WI38 (cell line): ENCODE data around the gene SLC7A14.

Experiments used
- H3K4me3 ChIP-seq: 2 replicates; pipeline ENCODE4 v1.5.1; 2011; ENCODE audit warnings: low read depth, mild to moderate bottlenecking, control low read depth, low read length
- TF ChIP-seq, protein P1 (sequence below): IDR thresholded peaks from 2 replicates; pipeline ENCODE4 v1.5.1; 2012; ENCODE audit warnings: low read depth, mild to moderate bottlenecking, control low read depth, low read length

Gene SLC7A14

DNA sequence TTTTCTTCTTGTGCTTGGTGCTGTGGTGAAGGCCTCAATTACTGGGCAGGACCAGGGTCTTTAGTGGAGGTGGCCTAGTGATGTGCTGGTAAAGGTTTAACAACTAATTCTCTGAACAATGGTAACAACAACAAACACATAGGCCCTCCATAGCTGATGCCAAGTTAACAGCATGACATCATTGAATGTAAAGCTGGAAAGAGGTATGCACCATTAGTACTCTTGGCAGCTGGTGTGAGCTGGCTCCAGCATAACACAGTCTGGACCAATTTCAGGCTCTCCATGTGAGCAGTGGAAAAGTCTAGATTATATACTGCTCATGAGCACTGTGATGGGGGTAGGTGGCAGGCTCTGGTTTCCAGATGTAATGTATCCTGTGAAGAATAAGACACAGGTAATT is 61.8 kb downstream of the SLC7A14 start:
- TF ChIP-seq, protein P1, sequence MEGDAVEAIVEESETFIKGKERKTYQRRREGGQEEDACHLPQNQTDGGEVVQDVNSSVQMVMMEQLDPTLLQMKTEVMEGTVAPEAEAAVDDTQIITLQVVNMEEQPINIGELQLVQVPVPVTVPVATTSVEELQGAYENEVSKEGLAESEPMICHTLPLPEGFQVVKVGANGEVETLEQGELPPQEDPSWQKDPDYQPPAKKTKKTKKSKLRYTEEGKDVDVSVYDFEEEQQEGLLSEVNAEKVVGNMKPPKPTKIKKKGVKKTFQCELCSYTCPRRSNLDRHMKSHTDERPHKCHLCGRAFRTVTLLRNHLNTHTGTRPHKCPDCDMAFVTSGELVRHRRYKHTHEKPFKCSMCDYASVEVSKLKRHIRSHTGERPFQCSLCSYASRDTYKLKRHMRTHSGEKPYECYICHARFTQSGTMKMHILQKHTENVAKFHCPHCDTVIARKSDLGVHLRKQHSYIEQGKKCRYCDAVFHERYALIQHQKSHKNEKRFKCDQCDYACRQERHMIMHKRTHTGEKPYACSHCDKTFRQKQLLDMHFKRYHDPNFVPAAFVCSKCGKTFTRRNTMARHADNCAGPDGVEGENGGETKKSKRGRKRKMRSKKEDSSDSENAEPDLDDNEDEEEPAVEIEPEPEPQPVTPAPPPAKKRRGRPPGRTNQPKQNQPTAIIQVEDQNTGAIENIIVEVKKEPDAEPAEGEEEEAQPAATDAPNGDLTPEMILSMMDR = no peak
- no peak overlapping the region for H3K4me3 ChIP-seq

DNA sequence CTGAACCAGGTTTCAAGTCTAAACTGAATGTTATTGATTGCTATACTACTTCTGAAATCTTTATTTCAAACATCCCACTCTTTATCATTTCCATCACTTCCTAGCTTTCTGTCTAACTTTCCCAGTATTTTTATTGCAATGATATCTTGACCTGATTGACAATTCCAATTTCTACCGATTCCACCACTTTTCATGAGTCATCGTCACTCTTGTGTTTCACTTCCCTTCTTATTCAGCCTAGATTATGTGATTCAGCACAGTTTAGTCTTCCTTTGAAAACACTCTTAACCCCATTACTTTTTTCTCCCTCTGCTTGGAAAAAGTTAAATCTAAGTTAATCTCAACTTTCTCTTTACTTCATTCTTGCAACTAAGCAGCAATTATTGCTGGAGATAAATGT is 62.6 kb downstream of the SLC7A14 start:
- TF ChIP-seq, protein P1 = no peak
- no peak overlapping the region for H3K4me3 ChIP-seq

DNA sequence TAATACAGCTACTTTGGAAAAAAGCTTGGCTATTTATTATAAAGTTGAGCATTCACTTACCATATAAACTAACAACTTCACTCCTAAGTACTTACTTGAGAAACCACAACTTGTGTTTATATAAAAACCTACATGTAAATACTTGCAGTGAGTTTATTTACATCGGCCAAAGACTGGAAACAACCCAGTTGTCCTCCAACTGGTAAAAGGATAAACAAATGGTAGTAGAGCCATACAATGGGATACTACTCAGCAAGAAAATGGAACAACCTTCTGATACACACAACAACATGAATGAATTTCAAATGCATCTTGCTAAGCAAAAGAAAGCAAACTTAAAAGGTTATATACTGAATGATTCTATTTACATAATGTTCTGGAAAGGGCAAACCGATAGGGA is 63.7 kb downstream of the SLC7A14 start:
- TF ChIP-seq, protein P1 = no peak
- no peak overlapping the region for H3K4me3 ChIP-seq

DNA sequence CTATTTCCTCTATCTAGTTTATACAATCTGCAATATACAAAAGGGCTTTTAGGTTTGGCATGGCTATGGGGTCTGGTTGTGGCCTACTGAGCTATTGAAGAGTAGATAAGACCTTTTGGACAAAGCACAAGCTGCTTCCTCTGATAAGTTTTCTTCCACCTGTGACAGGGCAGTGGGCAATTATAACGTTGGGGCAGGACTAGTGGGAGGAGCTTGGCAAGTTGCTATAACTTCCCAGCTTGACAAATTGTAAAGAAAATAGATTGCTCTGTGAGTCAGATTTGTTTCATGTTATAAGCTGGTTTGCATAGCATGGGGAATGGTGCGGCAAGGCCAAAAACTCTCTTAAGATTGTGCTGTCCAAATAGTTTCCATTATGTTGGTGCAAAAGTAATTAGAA is 64.9 kb downstream of the SLC7A14 start:
- H3K4me3 ChIP-seq = no peak overlapping the region

DNA sequence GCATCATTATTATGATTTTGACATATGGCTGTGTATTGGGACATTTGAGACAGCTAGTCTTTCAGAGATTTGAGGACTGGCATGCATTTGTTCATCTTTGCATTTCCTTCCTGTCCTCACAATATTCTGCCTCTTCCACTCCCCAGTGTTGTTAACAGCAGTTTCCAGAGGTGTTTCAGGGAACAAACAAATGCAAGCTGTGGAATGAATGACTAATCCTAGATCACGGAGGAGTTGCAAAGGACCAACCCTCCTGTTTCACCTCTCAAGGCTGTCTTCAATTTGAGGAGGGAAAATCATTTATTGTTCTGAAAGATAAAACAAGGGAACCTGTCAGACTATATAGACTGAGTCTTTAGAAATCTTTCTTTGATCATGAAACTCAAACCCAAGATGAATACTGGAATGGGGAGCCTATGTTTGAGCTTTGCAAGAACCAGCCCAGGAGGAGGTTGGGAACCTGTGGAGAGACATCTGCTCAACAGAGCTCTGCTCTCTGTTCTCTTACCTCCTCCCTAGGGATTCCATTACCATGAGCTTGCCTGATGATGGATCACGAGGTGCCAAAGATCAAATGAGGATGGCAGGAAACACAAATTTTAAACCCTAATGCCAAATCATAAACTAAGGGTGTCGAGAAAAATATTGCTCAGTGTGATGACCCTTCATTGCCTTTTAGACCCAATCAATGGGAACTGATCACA is 68.5 kb downstream of the SLC7A14 start:
- H3K4me3 ChIP-seq = no peak overlapping the region
- TF ChIP-seq, protein P1 = no peak

More for the DNA sequence above, 64.9 kb downstream of the SLC7A14 start:
- TF ChIP-seq, protein P1 = no peak

DNA sequence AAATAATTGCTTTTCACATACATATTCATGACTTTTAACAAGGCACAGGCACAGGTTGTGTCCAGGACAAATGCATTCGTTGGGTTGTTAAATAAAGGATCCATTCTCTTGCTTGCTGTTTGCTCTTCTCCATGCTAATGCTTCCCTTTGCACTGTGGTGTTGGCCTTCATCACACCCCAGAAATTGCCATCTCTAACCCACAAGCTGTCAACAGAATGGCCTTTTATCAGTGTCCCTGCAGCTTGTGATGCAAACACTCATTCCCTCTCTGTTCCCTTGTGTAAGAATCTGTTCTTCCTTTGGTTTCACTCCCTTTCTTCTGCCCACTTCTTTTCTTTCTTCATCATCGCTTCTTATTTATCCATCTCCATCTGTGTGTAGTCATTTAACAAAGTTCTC is 72.2 kb downstream of the SLC7A14 start:
- no peak overlapping the region for H3K4me3 ChIP-seq
- TF ChIP-seq, protein P1 = no peak

DNA sequence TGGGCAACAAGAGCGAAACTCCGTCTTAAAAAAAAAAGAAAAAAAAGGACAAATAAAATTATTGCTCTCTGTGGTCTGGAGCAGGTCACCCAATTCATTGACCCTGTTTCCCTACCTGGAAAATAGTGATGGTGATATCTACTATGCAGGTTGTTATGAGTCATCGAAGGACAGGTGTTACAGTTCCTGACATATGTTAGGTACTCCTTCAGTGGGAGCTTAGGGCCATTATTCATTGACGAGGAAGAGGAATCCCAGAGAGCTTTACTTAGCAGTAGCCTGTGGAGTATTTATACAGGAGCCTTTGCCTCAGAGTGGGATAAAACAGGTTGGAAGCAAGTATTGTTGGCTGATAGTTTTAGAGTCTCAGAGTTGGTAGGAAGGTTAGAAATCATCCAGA is 74.5 kb downstream of the SLC7A14 start:
- no peak overlapping the region for H3K4me3 ChIP-seq
- TF ChIP-seq, protein P1 = no peak
